HCT116 (cell line): ENCODE results near the gene ADAM10. TPM values are rescaled to one million over a fixed set of nuclear protein-coding genes. Genes with fewer than 3 reads are reported as not detected.

ENCODE experiments used
- ATAC-seq: fragments of 200-7000 bp; cut with Tn5 transposase; 2 replicates; pipeline ENCODE4 v1.9.1; 2020; ENCODE audit warnings: mild to moderate bottlenecking, moderate library complexity
- BruUV-seq: library from RNA; stranded (reverse); fragments of 400-500 nt; replicated peaks from 2 replicates; lab custom pipeline; 2021; lab: Mats Ljungman, UMichigan
- CTCF ChIA-PET: fragments of 300-600 bp; sonication (Branson Sonifier 250); formaldehyde crosslinking; loops from one replicate; lab custom pipeline; 2021; ENCODE audit warnings: antibody characterized with exemption; lab: Charles Lee
- POLR2A ChIA-PET: fragments of 300-600, 350-600 bp; sonication (Branson Sonifier 250); formaldehyde crosslinking; loops from one replicate; lab custom pipeline; 2021; ENCODE audit warnings: antibody characterized with exemption; lab: Charles Lee
- RAD21 ChIA-PET, 2 experiments: fragments of 300-600 bp; sonication (Branson Sonifier 250); formaldehyde crosslinking; loops; one replicate each; lab custom pipeline; 2023; ENCODE audit warnings: low total read pairs in 2 of 2; ENCODE audit not compliant: uncharacterized antibody in 2 of 2, unreplicated experiment in 2 of 2, low non-redundant PET in 1 of 2; lab: Charles Lee
- DNase-seq: peaks from one replicate; pipeline ENCODE4 v3.0.0-alpha.2; 2010; ENCODE audit warnings: low read depth, low spot score
- H2AFZ ChIP-seq: fragments of 200-600 bp; shearing (Covaris generic), sonication (generic); 2 replicates; pipeline ENCODE4 v1.6.1; 2017; ENCODE audit warnings: low read depth, mixed run types, mixed read lengths, antibody characterized with exemption, low read length; ENCODE audit not compliant: poor library complexity, severe bottlenecking
- H3K27ac ChIP-seq: 2 replicates; pipeline ENCODE4 v1.5.1; 2012; ENCODE audit warnings: low read depth, low read length
- H3K27me3 ChIP-seq: fragments of 200-600 bp; sonication (generic); 2 replicates; pipeline ENCODE4 v1.6.1; 2016; ENCODE audit warnings: mixed run types, low read length, mixed read lengths; ENCODE audit not compliant: insufficient read depth
- H3K36me3 ChIP-seq, 2 experiments: fragments of 200-500 bp in 1 of 2; fragments of 200-600 bp in 1 of 2; sonication (Bioruptor generic) in 1 of 2; sonication (generic) in 1 of 2; 2 replicates each; pipeline versions ENCODE4 v1.5.1 to v1.6.1; 2014 to 2016; ENCODE audit warnings: low read length in 2 of 2, inconsistent platforms in 1 of 2, mixed read lengths in 1 of 2, mixed run types in 1 of 2; ENCODE audit not compliant: insufficient read depth in 2 of 2, control insufficient read depth in 1 of 2
- H3K4me1 ChIP-seq, 2 experiments: fragments of 200-600 bp in 1 of 2; sonication (generic) in 1 of 2; 2 replicates each; pipeline versions ENCODE4 v1.5.1 to v1.6.1; 2012 to 2017; ENCODE audit warnings: low read length in 2 of 2, inconsistent platforms in 1 of 2, mild to moderate bottlenecking in 1 of 2, mixed read lengths in 1 of 2, mixed run types in 1 of 2, moderate library complexity in 1 of 2; ENCODE audit not compliant: insufficient read depth in 2 of 2, control insufficient read depth in 1 of 2
- H3K4me2 ChIP-seq: fragments of 200-600 bp; sonication (generic); 2 replicates; pipeline ENCODE4 v1.6.1; 2017; ENCODE audit warnings: mixed run types, low read length, mixed read lengths
- H3K4me3 ChIP-seq, 2 experiments: fragments of 200-600 bp in 1 of 2; sonication (generic) in 1 of 2; replicated peaks in 1 of 2; 2 replicates each; pipeline ENCODE4 v1.5.1; 2011 to 2016; ENCODE audit warnings: low read length in 2 of 2, control low read depth in 1 of 2, low read depth in 1 of 2, mild to moderate bottlenecking in 1 of 2, mixed read lengths in 1 of 2, mixed run types in 1 of 2
- H3K79me2 ChIP-seq: fragments of 200-600 bp; sonication (generic); 2 replicates; pipeline ENCODE4 v1.6.1; 2017; ENCODE audit warnings: mild to moderate bottlenecking, mixed run types, low read length, moderate library complexity, mixed read lengths; ENCODE audit not compliant: insufficient read depth
- H3K9ac ChIP-seq: fragments of 200-600 bp; sonication (generic); 2 replicates; pipeline ENCODE4 v1.6.1; 2016; ENCODE audit warnings: low read length, mixed read lengths
- H3K9me2 ChIP-seq: fragments of 200-600 bp; sonication (generic), shearing (Covaris generic); 2 replicates; pipeline ENCODE4 v1.6.1; 2017; ENCODE audit warnings: mixed run types, mild to moderate bottlenecking, moderate library complexity; ENCODE audit not compliant: insufficient read depth
- H3K9me3 ChIP-seq, 2 experiments: fragments of 200-500 bp in 1 of 2; fragments of 200-600 bp in 1 of 2; sonication (Bioruptor generic) in 1 of 2; sonication (generic) in 1 of 2; 2 replicates each; pipeline ENCODE4 v1.6.1; 2014 to 2017; ENCODE audit warnings: low read length in 2 of 2, mixed read lengths in 2 of 2, inconsistent platforms in 1 of 2, low read depth in 1 of 2, mild to moderate bottlenecking in 1 of 2, mixed run types in 1 of 2, moderate library complexity in 1 of 2; ENCODE audit not compliant: control insufficient read depth in 1 of 2, insufficient read depth in 1 of 2
- H4K20me1 ChIP-seq: fragments of 200-600 bp; sonication (generic), shearing (Covaris generic); 2 replicates; pipeline ENCODE4 v1.6.1; 2017; ENCODE audit warnings: mixed run types, mild to moderate bottlenecking, moderate library complexity; ENCODE audit not compliant: insufficient read depth
- ATF3 ChIP-seq: IDR thresholded peaks from 2 replicates; pipeline ENCODE4 v1.6.1; 2012
- CBX3 ChIP-seq: IDR thresholded peaks from 2 replicates; pipeline ENCODE4 v1.6.1; 2012; ENCODE audit warnings: low read depth
- CEBPB ChIP-seq: IDR thresholded peaks from 2 replicates; pipeline ENCODE4 v1.6.1; 2012; ENCODE audit warnings: low read depth
- ELF1 ChIP-seq: IDR thresholded peaks from 2 replicates; pipeline ENCODE4 v1.6.1; 2012; ENCODE audit warnings: low read depth, borderline replicate concordance
- EZH2 ChIP-seq: fragments of 200-600 bp; sonication (generic); IDR thresholded peaks from 2 replicates; pipeline ENCODE4 v1.6.1; 2017; ENCODE audit warnings: antibody characterized with exemption, mixed run types
- EZH2phosphoT487 ChIP-seq: fragments of 200-600 bp; IDR thresholded peaks from 2 replicates; pipeline ENCODE4 v1.6.1; 2018; ENCODE audit warnings: antibody characterized with exemption, borderline replicate concordance
- FOSL1 ChIP-seq: IDR thresholded peaks from 2 replicates; pipeline ENCODE4 v1.6.1; 2012; ENCODE audit warnings: low read depth
- JUND ChIP-seq: IDR thresholded peaks from 2 replicates; pipeline ENCODE4 v1.6.1; 2012
- MAX ChIP-seq: IDR thresholded peaks from 2 replicates; pipeline ENCODE4 v1.6.1; 2012
- POLR2A ChIP-seq: IDR thresholded peaks from 2 replicates; pipeline ENCODE4 v1.7.0; 2011; ENCODE audit warnings: borderline replicate concordance; ENCODE audit not compliant: insufficient read depth, insufficient read length; ENCODE audit errors: extremely low read depth
- RAD21 ChIP-seq: IDR thresholded peaks from 2 replicates; pipeline ENCODE4 v1.6.1; 2012; ENCODE audit warnings: low read depth, mild to moderate bottlenecking
- SIN3A ChIP-seq: IDR thresholded peaks from 2 replicates; pipeline ENCODE4 v1.6.1; 2012; ENCODE audit warnings: low read depth
- SP1 ChIP-seq: IDR thresholded peaks from 2 replicates; pipeline ENCODE4 v1.6.1; 2012; ENCODE audit warnings: low read depth
- TCF7L2 ChIP-seq: IDR thresholded peaks from 2 replicates; pipeline ENCODE4 v1.7.0; 2011; ENCODE audit warnings: borderline replicate concordance, inconsistent platforms; ENCODE audit not compliant: insufficient read depth, insufficient read length; ENCODE audit errors: extremely low read depth
- YY1 ChIP-seq: IDR thresholded peaks from 2 replicates; pipeline ENCODE4 v1.6.1; 2011; ENCODE audit warnings: low read length, low read depth, moderate library complexity, mild to moderate bottlenecking; ENCODE audit not compliant: insufficient replicate concordance; ENCODE audit errors: extremely low read depth
- ZBTB33 ChIP-seq: IDR thresholded peaks from 2 replicates; pipeline ENCODE4 v1.6.1; 2011; ENCODE audit warnings: mild to moderate bottlenecking, low read length, moderate library complexity; ENCODE audit not compliant: insufficient replicate concordance; ENCODE audit errors: extremely low read depth
- intact Hi-C: fragments of 100-400 bp; cut with micrococcal nuclease; formaldehyde crosslinking; loops from 2 replicates; pipeline ENCODE4 v1.10.0; 2022
- total RNA-seq: library from RNA; stranded (reverse); gene quantifications from one replicate; pipeline ENCODE4 v1.2.1, GENCODE V29; 2021; ENCODE audit not compliant: unreplicated experiment

ADAM10 gene
- total RNA-seq, 1 experiment from 2014 or later, result 158 TPM

- TF ChIP-seq SP1, result no peak
- TF ChIP-seq SIN3A, result no peak
- TF ChIP-seq RAD21, result no peak
- POLR2A ChIA-PET, result no interaction called here
- H3K79me2 ChIP-seq, result peaks cover 75% of the 10 kb centered on the region
Measured at GRCh38 chr15:58694641-58695398, 54.7 kb downstream of the ADAM10 start.

GRCh38 chr15:58690703-58691102 lies 58.8 kb downstream of the ADAM10 start:
- Histone ChIP-seq H3K4me3 (no peak overlapping the region), H4K20me1 (peaks cover 4% of the 10 kb centered on the region; the same call in 1 of the 2 replicates), H3K9ac (no peak overlapping the region), H3K27me3 (no peaks in the 10 kb centered on the region), H3K79me2 (peaks cover 62% of the 10 kb centered on the region), H3K27ac (no peak overlapping the region), H3K9me3 (no peaks in the 10 kb centered on the region), H2AFZ (no peak overlapping the region), H3K9me2 (no peaks in the 10 kb centered on the region), H3K36me3 (no peaks in the 10 kb centered on the region), H3K4me1 (no peaks in the 10 kb centered on the region), H3K4me2 (no peak overlapping the region)
- POLR2A ChIA-PET, result no interaction called here
- no peak for ATAC-seq
- DNase-seq, result no peak
- intact Hi-C loops, result no loop called here
- CTCF ChIA-PET, result no interaction called here
- RAD21 ChIA-PET, result no interaction called here
- TF ChIP-seq ZBTB33 (no peak), RAD21 (no peak), EZH2phosphoT487 (no peak), EZH2 (no peak), ATF3 (no peak), MAX (no peak), YY1 (no peak), CEBPB (no peak), ELF1 (no peak), POLR2A (no peak), CBX3 (no peak), JUND (no peak), FOSL1 (no peak), TCF7L2 (no peak)
- no TSS peak for BruUV-seq

More at GRCh38 chr15:58694641-58695398, 54.7 kb downstream of the ADAM10 start:
- Histone ChIP-seq H3K27me3 (no peaks in the 10 kb centered on the region), H3K9me3 (peaks cover 4 to 6% of the 10 kb centered on the region in 2 experiments; a peak in 3 of 4 replicates), H3K36me3 (no peaks in the 10 kb centered on the region), H4K20me1 (0 out of 2 replicates have a peak, but pooled peaks cover 4% of the 10 kb centered on the region), H3K9ac (no peak overlapping the region), H3K9me2 (no peaks in the 10 kb centered on the region), H3K4me2 (no peak overlapping the region), H3K27ac (no peak overlapping the region), H3K4me1 (no peaks in the 10 kb centered on the region), H3K4me3 (no peak overlapping the region), H2AFZ (no peak overlapping the region)
- CTCF ChIA-PET, result no interaction called here
- ATAC-seq (no peak), DNase-seq (no peak)
- no TSS peak for BruUV-seq
- intact Hi-C loops, result no loop called here
- RAD21 ChIA-PET, result no interaction called here
